Neural cell (in vitro differentiated cells): ENCODE measurements around the gene KMO. TPM values are rescaled to one million over a fixed set of nuclear protein-coding genes. Genes with fewer than 3 reads are reported as not detected.

Experiments used
- H2AFZ ChIP-seq: fragments of 200-600, 300-800 bp; sonication (generic), shearing (Covaris generic); 2 replicates; pipeline ENCODE4 v1.6.0; 2014; ENCODE audit warnings: low read depth, mild to moderate bottlenecking, antibody characterized with exemption, low read length, moderate library complexity
- H3F3A ChIP-seq: fragments of 200-600 bp; shearing (Covaris generic); 2 replicates; pipeline ENCODE4 v1.6.1; 2016; ENCODE audit warnings: mild to moderate bottlenecking, moderate library complexity, mixed read lengths, antibody characterized with exemption, low read length; ENCODE audit not compliant: insufficient read depth, poor library complexity, severe bottlenecking
- H3K27ac ChIP-seq: fragments of 200-600, 300-800 bp; sonication (generic), shearing (Covaris generic); 2 replicates; pipeline ENCODE4 v1.5.1; 2014; ENCODE audit warnings: mild to moderate bottlenecking, low read length, moderate library complexity
- H3K27me3 ChIP-seq: fragments of 300-800, 200-600 bp; sonication (generic), shearing (Covaris generic); 2 replicates; pipeline ENCODE4 v1.6.0; 2014; ENCODE audit warnings: mild to moderate bottlenecking, low read depth, low read length, moderate library complexity; ENCODE audit not compliant: insufficient read depth
- H3K36me3 ChIP-seq: fragments of 300-800, 200-600 bp; sonication (generic), shearing (Covaris generic); 2 replicates; pipeline ENCODE4 v1.5.1; 2014; ENCODE audit warnings: mild to moderate bottlenecking, antibody characterized with exemption, low read length, moderate library complexity; ENCODE audit not compliant: insufficient read depth
- H3K4me2 ChIP-seq: fragments of 300-800, 200-600 bp; sonication (generic), shearing (Covaris generic); 2 replicates; pipeline ENCODE4 v1.6.0; 2014; ENCODE audit warnings: mild to moderate bottlenecking, low read length
- H3K4me3 ChIP-seq: fragments of 300-800, 200-600 bp; sonication (generic), shearing (Covaris generic); 2 replicates; pipeline ENCODE4 v1.5.1; 2014; ENCODE audit warnings: mild to moderate bottlenecking, low read length, moderate library complexity
- H3K79me2 ChIP-seq: fragments of 200-600 bp; shearing (Covaris generic); replicated peaks from 2 replicates; pipeline ENCODE4 v1.6.0; 2014; ENCODE audit warnings: mild to moderate bottlenecking, low read length, moderate library complexity; ENCODE audit not compliant: insufficient read depth
- H3K9ac ChIP-seq: fragments of 300-800, 200-600 bp; sonication (generic), shearing (Covaris generic); 2 replicates; pipeline ENCODE4 v1.6.1; 2016; ENCODE audit warnings: mild to moderate bottlenecking, low read length, mixed read lengths
- H3K9me2 ChIP-seq: fragments of 200-600 bp; shearing (Covaris generic); 2 replicates; pipeline ENCODE4 v1.6.1; 2016; ENCODE audit warnings: mild to moderate bottlenecking, low read length, mixed read lengths; ENCODE audit not compliant: insufficient read depth
- H3K9me3 ChIP-seq: fragments of 200-600, 300-800 bp; sonication (generic), shearing (Covaris generic); 2 replicates; pipeline ENCODE4 v1.6.1; 2016; ENCODE audit warnings: mild to moderate bottlenecking, mixed run types, low read length, moderate library complexity, mixed read lengths
- H4K20me1 ChIP-seq: fragments of 200-600 bp; shearing (Covaris generic); 2 replicates; pipeline ENCODE4 v1.6.1; 2016; ENCODE audit warnings: mild to moderate bottlenecking, mixed run types; ENCODE audit not compliant: insufficient read depth
- EP300 ChIP-seq: fragments of 450-650 bp; conservative IDR thresholded peaks from 2 replicates; pipeline ENCODE4 v1.6.1; 2014; ENCODE audit warnings: antibody characterized with exemption, mild to moderate bottlenecking, moderate library complexity; ENCODE audit not compliant: poor library complexity, severe bottlenecking
- EZH2 ChIP-seq: fragments of 200-600, 300-800 bp; shearing (Covaris generic), sonication (generic); IDR thresholded peaks from 2 replicates; pipeline ENCODE4 v1.6.1; 2014; ENCODE audit warnings: antibody characterized with exemption, low read length, borderline replicate concordance, mild to moderate bottlenecking; ENCODE audit not compliant: insufficient read depth, poor library complexity, severe bottlenecking
- MXI1 ChIP-seq: fragments of 450-650 bp; conservative IDR thresholded peaks from 2 replicates; pipeline ENCODE4 v1.6.1; 2014; ENCODE audit warnings: antibody characterized with exemption, mild to moderate bottlenecking; ENCODE audit not compliant: poor library complexity, severe bottlenecking
- POLR2AphosphoS5 ChIP-seq: IDR thresholded peaks from 2 replicates; pipeline ENCODE4 v1.6.1; 2012
- RAD21 ChIP-seq: fragments of 450-650 bp; conservative IDR thresholded peaks from 2 replicates; pipeline ENCODE4 v1.6.1; 2014; ENCODE audit warnings: antibody characterized with exemption, mild to moderate bottlenecking, moderate library complexity
- SMC3 ChIP-seq: fragments of 450-650 bp; conservative IDR thresholded peaks from 2 replicates; pipeline ENCODE4 v1.6.1; 2014; ENCODE audit warnings: antibody characterized with exemption, mild to moderate bottlenecking, moderate library complexity; ENCODE audit not compliant: poor library complexity
- TAF1 ChIP-seq: IDR thresholded peaks from 2 replicates; pipeline ENCODE4 v1.6.1; 2012; ENCODE audit warnings: low read depth
- polyA plus RNA-seq: library from polyadenylated mRNA; depleted of rRNA; stranded (reverse); fragments of >200 nt; gene quantifications from 2 replicates; pipeline ENCODE4 v1.2.3, GENCODE V29; 2014
- TF ChIP-seq, protein P1 (sequence below): IDR thresholded peaks from 2 replicates; pipeline ENCODE4 v1.6.1; 2012; ENCODE audit warnings: borderline replicate concordance
- TF ChIP-seq, protein P2 (sequence below): fragments of 450-650 bp; IDR thresholded peaks from 2 replicates; pipeline ENCODE4 v1.5.1; 2014; ENCODE audit warnings: antibody characterized with exemption, mild to moderate bottlenecking, moderate library complexity; ENCODE audit not compliant: poor library complexity, severe bottlenecking

KMO gene
- polyA plus RNA-seq, 1 donor from 2014 or later = 0.72 TPM

DNA sequence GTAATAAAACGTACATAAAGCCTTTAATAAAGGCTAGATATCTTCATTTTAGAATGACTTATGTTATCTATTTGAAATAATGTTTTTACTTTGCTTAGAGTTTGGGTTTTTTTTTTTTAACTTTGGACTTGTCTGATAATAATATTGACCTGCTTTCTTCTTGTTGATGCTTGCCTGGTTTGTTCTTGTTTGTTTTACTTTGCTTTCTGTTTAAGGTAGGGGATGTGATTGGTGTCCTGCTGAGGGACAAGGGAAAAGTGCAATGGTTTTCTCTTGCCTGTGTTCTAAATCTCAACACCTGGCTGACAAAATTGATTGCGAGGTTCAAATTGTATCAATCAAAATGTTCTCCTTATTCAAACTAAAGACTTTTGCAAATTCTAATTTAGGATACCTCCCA, 10.5 kb upstream of the KMO start:
- no peaks in the 10 kb centered on the region for H3K27me3 ChIP-seq
- no peak overlapping the region for H3K4me2 ChIP-seq
- TF ChIP-seq, protein P1, sequence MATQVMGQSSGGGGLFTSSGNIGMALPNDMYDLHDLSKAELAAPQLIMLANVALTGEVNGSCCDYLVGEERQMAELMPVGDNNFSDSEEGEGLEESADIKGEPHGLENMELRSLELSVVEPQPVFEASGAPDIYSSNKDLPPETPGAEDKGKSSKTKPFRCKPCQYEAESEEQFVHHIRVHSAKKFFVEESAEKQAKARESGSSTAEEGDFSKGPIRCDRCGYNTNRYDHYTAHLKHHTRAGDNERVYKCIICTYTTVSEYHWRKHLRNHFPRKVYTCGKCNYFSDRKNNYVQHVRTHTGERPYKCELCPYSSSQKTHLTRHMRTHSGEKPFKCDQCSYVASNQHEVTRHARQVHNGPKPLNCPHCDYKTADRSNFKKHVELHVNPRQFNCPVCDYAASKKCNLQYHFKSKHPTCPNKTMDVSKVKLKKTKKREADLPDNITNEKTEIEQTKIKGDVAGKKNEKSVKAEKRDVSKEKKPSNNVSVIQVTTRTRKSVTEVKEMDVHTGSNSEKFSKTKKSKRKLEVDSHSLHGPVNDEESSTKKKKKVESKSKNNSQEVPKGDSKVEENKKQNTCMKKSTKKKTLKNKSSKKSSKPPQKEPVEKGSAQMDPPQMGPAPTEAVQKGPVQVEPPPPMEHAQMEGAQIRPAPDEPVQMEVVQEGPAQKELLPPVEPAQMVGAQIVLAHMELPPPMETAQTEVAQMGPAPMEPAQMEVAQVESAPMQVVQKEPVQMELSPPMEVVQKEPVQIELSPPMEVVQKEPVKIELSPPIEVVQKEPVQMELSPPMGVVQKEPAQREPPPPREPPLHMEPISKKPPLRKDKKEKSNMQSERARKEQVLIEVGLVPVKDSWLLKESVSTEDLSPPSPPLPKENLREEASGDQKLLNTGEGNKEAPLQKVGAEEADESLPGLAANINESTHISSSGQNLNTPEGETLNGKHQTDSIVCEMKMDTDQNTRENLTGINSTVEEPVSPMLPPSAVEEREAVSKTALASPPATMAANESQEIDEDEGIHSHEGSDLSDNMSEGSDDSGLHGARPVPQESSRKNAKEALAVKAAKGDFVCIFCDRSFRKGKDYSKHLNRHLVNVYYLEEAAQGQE = no peak
- TF ChIP-seq EZH2 = no peak
- no peak for TF ChIP-seq SMC3
- TF ChIP-seq EP300 = no peak
- TF ChIP-seq POLR2AphosphoS5 = no peak
- no peak for TF ChIP-seq RAD21
- no peak for TF ChIP-seq MXI1
- TF ChIP-seq TAF1 = no peak
- TF ChIP-seq, protein P2, sequence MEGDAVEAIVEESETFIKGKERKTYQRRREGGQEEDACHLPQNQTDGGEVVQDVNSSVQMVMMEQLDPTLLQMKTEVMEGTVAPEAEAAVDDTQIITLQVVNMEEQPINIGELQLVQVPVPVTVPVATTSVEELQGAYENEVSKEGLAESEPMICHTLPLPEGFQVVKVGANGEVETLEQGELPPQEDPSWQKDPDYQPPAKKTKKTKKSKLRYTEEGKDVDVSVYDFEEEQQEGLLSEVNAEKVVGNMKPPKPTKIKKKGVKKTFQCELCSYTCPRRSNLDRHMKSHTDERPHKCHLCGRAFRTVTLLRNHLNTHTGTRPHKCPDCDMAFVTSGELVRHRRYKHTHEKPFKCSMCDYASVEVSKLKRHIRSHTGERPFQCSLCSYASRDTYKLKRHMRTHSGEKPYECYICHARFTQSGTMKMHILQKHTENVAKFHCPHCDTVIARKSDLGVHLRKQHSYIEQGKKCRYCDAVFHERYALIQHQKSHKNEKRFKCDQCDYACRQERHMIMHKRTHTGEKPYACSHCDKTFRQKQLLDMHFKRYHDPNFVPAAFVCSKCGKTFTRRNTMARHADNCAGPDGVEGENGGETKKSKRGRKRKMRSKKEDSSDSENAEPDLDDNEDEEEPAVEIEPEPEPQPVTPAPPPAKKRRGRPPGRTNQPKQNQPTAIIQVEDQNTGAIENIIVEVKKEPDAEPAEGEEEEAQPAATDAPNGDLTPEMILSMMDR = no peak
- H3K9ac ChIP-seq = no peak overlapping the region
- H3K36me3 ChIP-seq = no peaks in the 10 kb centered on the region
- no peak overlapping the region for H3K4me3 ChIP-seq
- H2AFZ ChIP-seq = no peak overlapping the region
- H3K27ac ChIP-seq = no peak overlapping the region
- H3K9me2 ChIP-seq = no peaks in the 10 kb centered on the region
- H3K79me2 ChIP-seq = peaks cover 16% of the 10 kb centered on the region
- H4K20me1 ChIP-seq = no peaks in the 10 kb centered on the region
- no peaks in the 10 kb centered on the region for H3K9me3 ChIP-seq
- no peaks in the 10 kb centered on the region for H3F3A ChIP-seq

DNA sequence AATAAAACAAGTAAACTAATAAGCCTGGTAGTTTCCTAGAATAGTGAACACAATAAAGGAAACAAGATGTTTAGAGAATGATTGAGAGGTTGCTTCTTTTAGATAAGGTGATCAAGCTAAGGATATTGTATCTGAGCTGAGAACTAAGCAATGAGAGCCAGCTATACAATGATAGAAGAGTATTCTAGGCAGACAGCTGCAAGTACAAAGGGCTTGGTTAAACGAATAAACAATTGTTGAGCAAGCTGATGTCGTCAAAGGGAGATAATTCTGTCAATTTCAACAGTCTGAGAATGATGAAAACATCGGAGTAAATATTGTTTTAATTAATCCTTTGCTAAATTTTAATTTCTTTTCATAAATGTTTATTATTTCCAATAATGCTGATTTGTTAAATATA, 7.2 kb upstream of the KMO start:
- Histone ChIP-seq H3K9me3 (no peaks in the 10 kb centered on the region), H3K4me2 (no peak overlapping the region), H3F3A (no peaks in the 10 kb centered on the region), H4K20me1 (no peaks in the 10 kb centered on the region), H3K27me3 (no peaks in the 10 kb centered on the region), H2AFZ (no peak overlapping the region), H3K4me3 (no peak overlapping the region), H3K9me2 (no peaks in the 10 kb centered on the region), H3K79me2 (no peaks in the 10 kb centered on the region), H3K36me3 (no peaks in the 10 kb centered on the region), H3K27ac (no peak overlapping the region), H3K9ac (no peak overlapping the region)
- TF ChIP-seq TAF1 (no peak), POLR2AphosphoS5 (no peak), RAD21 (no peak), SMC3 (no peak), EP300 (no peak)
- TF ChIP-seq, protein P1 = no peak
- TF ChIP-seq, protein P2 = no peak
